HepG2 (cell line): ENCODE results near the gene FBXL13. TPM values are rescaled to one million over a fixed set of nuclear protein-coding genes. Genes with fewer than 3 reads are reported as not detected.

Experiments
- ATAC-seq: fragments of 200-7000 bp; cut with Tn5 transposase; 3 replicates; pipeline ENCODE4 v1.9.1; 2020; ENCODE audit warnings: mild to moderate bottlenecking, moderate library complexity
- BruUV-seq: library from RNA; stranded (reverse); fragments of 400-500 nt; replicated peaks from 2 replicates; lab custom pipeline; 2021; lab: Mats Ljungman, UMichigan
- CTCF ChIA-PET: fragments of 300-600 bp; formaldehyde crosslinking; extraction: SDS; loops from one replicate; lab custom pipeline; 2021; ENCODE audit warnings: low total read pairs, inconsistent platforms, low intra/inter-chr PET ratio; lab: Yijun Ruan, JAX
- POLR2A ChIA-PET: fragments of 350-600 bp; sonication (Branson Sonifier 250); formaldehyde crosslinking; loops from one replicate; lab custom pipeline; 2020; ENCODE audit warnings: antibody characterized with exemption, inconsistent platforms; lab: Yijun Ruan, JAX
- DNase-seq: peaks from one replicate; pipeline ENCODE4 v3.0.0-alpha.2; 2015; ENCODE audit warnings: low spot score
- FAIRE-seq: peaks from 3 replicates; lab custom pipeline; 2011; peaks lifted over from hg19 to GRCh38; lab: Jason Lieb, UNC
- H2AFZ ChIP-seq: one replicate; pipeline ENCODE4 v1.6.1; 2011; ENCODE audit warnings: low read length, inconsistent platforms
- H3K27ac ChIP-seq: fragments of 300-600 bp; 3 replicates; pipeline ENCODE4 v1.8.0; 2011; ENCODE audit warnings: mixed run types, mild to moderate bottlenecking, mixed read lengths, low read length, inconsistent platforms; ENCODE audit not compliant: insufficient read depth; ENCODE audit errors: extremely low read length
- H3K27me3 ChIP-seq, 2 experiments: fragments of 200-600 bp in 1 of 2; 2 replicates in 1 of 2; 3 replicates in 1 of 2; pipeline versions ENCODE4 v1.6.0 to v1.8.0; 2011; ENCODE audit warnings: low read length in 2 of 2, mild to moderate bottlenecking in 2 of 2, moderate library complexity in 2 of 2, inconsistent platforms in 1 of 2; ENCODE audit not compliant: insufficient read depth in 2 of 2, control insufficient read depth in 1 of 2
- H3K36me3 ChIP-seq, 2 experiments: fragments of 200-600 bp in 1 of 2; replicated peaks in 1 of 2; 2 replicates in 1 of 2; 3 replicates in 1 of 2; pipeline versions ENCODE4 v1.5.1 to v1.8.0; 2011; ENCODE audit warnings: low read length in 2 of 2, inconsistent platforms in 1 of 2; ENCODE audit not compliant: insufficient read depth in 2 of 2, control insufficient read depth in 1 of 2
- H3K4me1 ChIP-seq: 2 replicates; pipeline ENCODE4 v1.5.1; 2012; ENCODE audit warnings: low read length, inconsistent platforms; ENCODE audit not compliant: insufficient read depth
- H3K4me2 ChIP-seq: 2 replicates; pipeline ENCODE4 v1.6.0; 2011; ENCODE audit warnings: low read depth, low read length, inconsistent platforms
- H3K4me3 ChIP-seq, 3 experiments: fragments of 200-600 bp in 1 of 3; sonication (generic), shearing (Covaris generic) in 1 of 3; replicated peaks in 1 of 3; 2 replicates each; pipeline ENCODE4 v1.5.1; 2011 to 2016; ENCODE audit warnings: low read length in 3 of 3, inconsistent platforms in 2 of 3, low read depth in 2 of 3, mild to moderate bottlenecking in 2 of 3, control low read depth in 1 of 3, mixed read lengths in 1 of 3; ENCODE audit not compliant: insufficient read depth in 1 of 3
- H3K79me2 ChIP-seq: one replicate; pipeline ENCODE4 v1.6.1; 2011; ENCODE audit warnings: low read length, inconsistent platforms; ENCODE audit not compliant: insufficient read depth
- H3K9ac ChIP-seq: 2 replicates; pipeline ENCODE4 v1.6.0; 2011; ENCODE audit warnings: mild to moderate bottlenecking, low read depth, low read length, inconsistent platforms; ENCODE audit not compliant: insufficient read depth
- H3K9me3 ChIP-seq: 2 replicates; pipeline ENCODE4 v1.5.1; 2012; ENCODE audit warnings: mild to moderate bottlenecking, low read length
- H4K20me1 ChIP-seq: 2 replicates; pipeline ENCODE4 v1.6.0; 2011; ENCODE audit warnings: inconsistent platforms, mild to moderate bottlenecking, low read length, moderate library complexity; ENCODE audit not compliant: insufficient read depth
- ATF4 ChIP-seq, 2 experiments: fragments of 450-650 bp in 1 of 2; sonication (generic) in 1 of 2; formaldehyde crosslinking; IDR thresholded peaks; 2 replicates each; pipeline versions ENCODE4 v1.5.0 to v1.8.0; 2020 to 2022; ENCODE audit warnings: mild to moderate bottlenecking in 1 of 2, missing genetic modification reagents in 1 of 2
- CHD2 ChIP-seq: IDR thresholded peaks from 2 replicates; pipeline ENCODE4 v1.6.1; 2011; ENCODE audit warnings: low read depth, low read length, improper control_type of control experiment
- PRDM15 ChIP-seq: sonication (generic); formaldehyde crosslinking; IDR thresholded peaks from 2 replicates; pipeline ENCODE4 v1.4.0; 2020; ENCODE audit warnings: missing genetic modification reagents
- RERE ChIP-seq: IDR thresholded peaks from 2 replicates; pipeline ENCODE4 v1.6.1; 2016; ENCODE audit warnings: low read depth, missing genetic modification reagents, missing compliant biosample characterization
- ZNF567 ChIP-seq: sonication (generic); formaldehyde crosslinking; IDR thresholded peaks from 2 replicates; pipeline ENCODE4 v1.8.1; 2023; ENCODE audit warnings: mild to moderate bottlenecking, missing genetic modification reagents, borderline replicate concordance
- WGBS: methylation state at CpG from one replicate; pipeline ENCODE4 v1.1.6; 2017; ENCODE audit warnings: low lambda C conversion rate; 5-methylcytosine and 5-hydroxymethylcytosine counted together
- in situ Hi-C: cut with HindIII; loops from 2 replicates; pipeline ENCODE4 v1.10.0; 2017; ENCODE audit warnings: low pct_unique_long_range_greater_than_20kb; ENCODE audit not compliant: extremely low pct_ligation_motif_present
- intact Hi-C: fragments of 100-400 bp; cut with micrococcal nuclease; formaldehyde crosslinking; loops from one replicate; pipeline ENCODE4 v1.10.0; 2022; ENCODE audit not compliant: unreplicated experiment
- polyA plus RNA-seq, 8 experiments: library from polyadenylated mRNA; depleted of rRNA in 3 of 8; stranded (reverse) in 7 of 8; unstranded in 1 of 8; fragments of >200 nt; fragmentation: Illumina TruSeq in 4 of 8; extraction: Trizol in 4 of 8; gene quantifications; 2 replicates each; pipeline versions ENCODE4 v1.2.1 to v1.2.3, GENCODE V29; 2011 to 2016; ENCODE audit warnings: low read depth in 4 of 8, missing spikeins in 1 of 8, mixed read lengths in 1 of 8; ENCODE audit not compliant: insufficient read depth in 1 of 8
- total RNA-seq, 5 experiments: library from RNA; depleted of rRNA; stranded (reverse); fragments of >200 nt; fragmentation: Illumina TruSeq; extraction: Trizol; gene quantifications; 2 replicates each; pipeline ENCODE4 v1.2.3, GENCODE V29; 2016; ENCODE audit warnings: low read depth in 1 of 5
- TF ChIP-seq, protein P1 (sequence below): sonication (generic); formaldehyde crosslinking; IDR thresholded peaks from 2 replicates; pipeline ENCODE4 v1.4.0; 2020; ENCODE audit warnings: missing genetic modification reagents
- TF ChIP-seq, protein P2 (sequence below): sonication (generic); formaldehyde crosslinking; IDR thresholded peaks from 2 replicates; pipeline ENCODE4 v1.4.0; 2020; ENCODE audit warnings: low read depth, mild to moderate bottlenecking, missing genetic modification reagents

FBXL13 gene
- total and polyA plus RNA-seq, 2 of the 13 experiments (the other 11 are each of a cell fraction or from before 2014, with no cell fraction given): 0.24 to 0.77 TPM

DNA sequence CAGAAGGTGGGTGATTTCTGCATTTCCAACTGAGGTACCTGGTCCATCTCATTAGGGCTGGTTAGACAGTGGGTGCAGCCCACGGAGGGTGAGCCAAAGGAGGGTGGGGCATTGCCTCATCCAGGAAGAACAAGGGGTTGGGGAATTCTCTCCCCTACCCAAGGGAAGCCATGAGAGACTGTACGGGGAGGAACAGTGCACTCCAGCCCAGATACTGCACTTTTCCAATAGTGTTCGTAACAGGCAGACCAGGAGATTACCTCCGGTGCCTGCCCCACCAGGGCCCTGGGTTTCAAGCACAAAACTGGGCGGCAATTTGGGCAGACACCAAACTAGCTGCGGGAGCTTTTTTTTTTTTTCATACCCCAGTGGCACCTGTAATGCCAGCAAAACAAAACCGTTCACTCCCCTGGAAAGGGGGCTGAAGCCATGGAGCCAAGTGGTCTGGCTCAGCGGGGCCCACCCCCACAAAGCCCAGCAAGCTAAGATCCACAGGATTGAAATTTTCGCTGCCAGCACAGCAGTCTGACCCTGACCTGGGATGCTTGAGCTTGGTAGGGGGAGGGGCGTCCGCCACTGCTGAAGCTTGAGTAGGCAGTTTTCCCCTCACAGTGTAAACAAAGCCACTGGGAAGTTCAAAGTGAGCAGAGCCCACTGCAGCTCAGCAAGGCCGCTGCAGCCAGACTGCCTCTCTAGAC is 31.6 kb upstream of the FBXL13 start:
- intact Hi-C loops: loop anchor here (5.0 kb wide), 1 partner anchor 41 kb away; the partner anchor contains the start of gene NAPEPLD
- H3K27me3 ChIP-seq: no peaks in the 10 kb centered on the region
- peaks cover 26% of the 10 kb centered on the region for H3K4me1 ChIP-seq
- CTCF ChIA-PET: no interaction called here
- POLR2A ChIA-PET: interaction anchor here (0.7 to 1.4 kb wide), 4 partner anchors 29 to 44 kb away, joined by 3 to 13 read pairs (median 4); partner anchors contain the start of genes ARMC10, FBXL13 and NAPEPLD
- DNase-seq (peak; percentile 88), FAIRE-seq (peak; percentile 74), ATAC-seq (peak; percentile 98)
- no peaks in the 10 kb centered on the region for H3K79me2 ChIP-seq
- peak overlapping the region; percentile 10 to 58 (median 16); a peak in 5 of 6 replicates for H3K4me3 ChIP-seq
- H3K9me3 ChIP-seq: no peaks in the 10 kb centered on the region
- H3K9ac ChIP-seq: 0 out of 2 replicates have a peak overlapping the region, but pooled peaks have one; percentile 22
- no peak overlapping the region for H2AFZ ChIP-seq
- WGBS: 12% methylated on average over 7 of the region's 12 CpGs
- BruUV-seq: no TSS peak
- H3K36me3 ChIP-seq: peaks cover 0 to 3% of the 10 kb centered on the region in 2 experiments; a peak in 2 of 5 replicates
- in situ Hi-C loops: no loop called here
- H3K27ac ChIP-seq: peak overlapping the region; percentile 76
- peak overlapping the region; percentile 82 for H3K4me2 ChIP-seq
- no peaks in the 10 kb centered on the region for H4K20me1 ChIP-seq
- TF ChIP-seq CHD2 (no peak), ZNF567 (no peak), RERE (CRISPR knock-in tag) (no peak), PRDM15 (CRISPR knock-in tag) (no peak), ATF4 (CRISPR knock-in tag; IDR thresholded peaks at IDR 0.05) (0 out of 4 replicates have a peak, but pooled peaks of 1 of the 2 experiments have one; percentile 27)
- TF ChIP-seq, protein P1, sequence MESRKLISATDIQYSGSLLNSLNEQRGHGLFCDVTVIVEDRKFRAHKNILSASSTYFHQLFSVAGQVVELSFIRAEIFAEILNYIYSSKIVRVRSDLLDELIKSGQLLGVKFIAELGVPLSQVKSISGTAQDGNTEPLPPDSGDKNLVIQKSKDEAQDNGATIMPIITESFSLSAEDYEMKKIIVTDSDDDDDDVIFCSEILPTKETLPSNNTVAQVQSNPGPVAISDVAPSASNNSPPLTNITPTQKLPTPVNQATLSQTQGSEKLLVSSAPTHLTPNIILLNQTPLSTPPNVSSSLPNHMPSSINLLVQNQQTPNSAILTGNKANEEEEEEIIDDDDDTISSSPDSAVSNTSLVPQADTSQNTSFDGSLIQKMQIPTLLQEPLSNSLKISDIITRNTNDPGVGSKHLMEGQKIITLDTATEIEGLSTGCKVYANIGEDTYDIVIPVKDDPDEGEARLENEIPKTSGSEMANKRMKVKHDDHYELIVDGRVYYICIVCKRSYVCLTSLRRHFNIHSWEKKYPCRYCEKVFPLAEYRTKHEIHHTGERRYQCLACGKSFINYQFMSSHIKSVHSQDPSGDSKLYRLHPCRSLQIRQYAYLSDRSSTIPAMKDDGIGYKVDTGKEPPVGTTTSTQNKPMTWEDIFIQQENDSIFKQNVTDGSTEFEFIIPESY (CRISPR knock-in tag): no peak
- TF ChIP-seq, protein P2, sequence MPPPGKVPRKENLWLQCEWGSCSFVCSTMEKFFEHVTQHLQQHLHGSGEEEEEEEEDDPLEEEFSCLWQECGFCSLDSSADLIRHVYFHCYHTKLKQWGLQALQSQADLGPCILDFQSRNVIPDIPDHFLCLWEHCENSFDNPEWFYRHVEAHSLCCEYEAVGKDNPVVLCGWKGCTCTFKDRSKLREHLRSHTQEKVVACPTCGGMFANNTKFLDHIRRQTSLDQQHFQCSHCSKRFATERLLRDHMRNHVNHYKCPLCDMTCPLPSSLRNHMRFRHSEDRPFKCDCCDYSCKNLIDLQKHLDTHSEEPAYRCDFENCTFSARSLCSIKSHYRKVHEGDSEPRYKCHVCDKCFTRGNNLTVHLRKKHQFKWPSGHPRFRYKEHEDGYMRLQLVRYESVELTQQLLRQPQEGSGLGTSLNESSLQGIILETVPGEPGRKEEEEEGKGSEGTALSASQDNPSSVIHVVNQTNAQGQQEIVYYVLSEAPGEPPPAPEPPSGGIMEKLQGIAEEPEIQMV (CRISPR knock-in tag): no peak
